ENCODE results near the gene OR8D4. TPM values are rescaled to one million over a fixed set of nuclear protein-coding genes. Genes with fewer than 3 reads are reported as not detected.
"Not testable (repeated sequence)": the region's sequence is repeated elsewhere in the genome, so short reads cannot be mapped to it uniquely, and the experiment has no call there.

The OR8D4 gene
- under 1 TPM in 2 of 4 donors, not detected in 2; 0.09 to 0.20 TPM for total RNA-seq
- not detected for polyA plus RNA-seq
- long read RNA-seq, donor 1: 0 reads
- long read RNA-seq, donor 2: 0 reads
- long read RNA-seq, donor 3, partial matches to known transcripts: 0 of 2 reads
- long read RNA-seq, donor 3, other reads (novel, unspliced or antisense): 2 of 2 reads
- long read RNA-seq, donor 4: 0 reads

GRCh38 chr11:123901867-123902266 is at the start of gene OR8D4:
Gene OR8D4 (plus strand): TSS chr11:123902167. CDS start chr11:123906432, 4,265 bp downstream.
- no peak within 1 kb of the TSS for H3K4me3 ChIP-seq (ENCODE audit: low read length)
- H3K27me3 ChIP-seq (ENCODE audit: control insufficient read depth, insufficient read depth): no peaks in the 10 kb centered on the region
- H3K27ac ChIP-seq (ENCODE audit: low read length): no peak within 1 kb of the TSS
- H3K9me3 ChIP-seq (ENCODE audit: control insufficient read depth, low read length): no peaks in the 10 kb centered on the region
- WGBS: 93% methylated on average over 1 of the region's 1 CpG
- intact Hi-C loops (cut with DNase I): no loop called here
- DNase-seq (no peak), ATAC-seq (no peak)
- H3K4me1 ChIP-seq (ENCODE audit: control insufficient read depth, insufficient read depth, low read length): no peaks in the 10 kb centered on the region

GRCh38 chr11:123852321-123852720 is 49.6 kb upstream of the OR8D4 start:
- no peaks in the 10 kb centered on the region for H3K9me3 ChIP-seq (ENCODE audit: control insufficient read depth, low read length)
- intact Hi-C loops (cut with DNase I): no loop called here
- no peak overlapping the region for H3K27ac ChIP-seq (ENCODE audit: low read length)
- no peak for ATAC-seq
- no peak overlapping the region for H3K4me3 ChIP-seq (ENCODE audit: low read length)
- no peak for DNase-seq
- no peaks in the 10 kb centered on the region for H3K4me1 ChIP-seq (ENCODE audit: control insufficient read depth, insufficient read depth, low read length)
- H3K27me3 ChIP-seq (ENCODE audit: control insufficient read depth, insufficient read depth): no peaks in the 10 kb centered on the region

GRCh38 chr11:123853038-123853437 is 48.9 kb upstream of the OR8D4 start:
- intact Hi-C loops (cut with DNase I): no loop called here
- H3K27me3 ChIP-seq (ENCODE audit: control insufficient read depth, insufficient read depth): no peaks in the 10 kb centered on the region
- WGBS: 96% methylated on average over 2 of the region's 2 CpGs

GRCh38 chr11:123856444-123856843 is 45.5 kb upstream of the OR8D4 start:
- H3K9me3 ChIP-seq (ENCODE audit: control insufficient read depth, low read length): no peaks in the 10 kb centered on the region
- ATAC-seq: no peak
- H3K27me3 ChIP-seq (ENCODE audit: control insufficient read depth, insufficient read depth): no peaks in the 10 kb centered on the region
- H3K27ac ChIP-seq (ENCODE audit: low read length): no peak overlapping the region
- intact Hi-C loops (cut with DNase I): no loop called here
- WGBS: 87% methylated on average over 2 of the region's 2 CpGs
- no peak for DNase-seq
- H3K4me1 ChIP-seq (ENCODE audit: control insufficient read depth, insufficient read depth, low read length): no peaks in the 10 kb centered on the region
- no peak overlapping the region for H3K4me3 ChIP-seq (ENCODE audit: low read length)

More at GRCh38 chr11:123853038-123853437, 48.9 kb upstream of the OR8D4 start:
- Histone ChIP-seq H3K4me3 (ENCODE audit: low read length) (no peak overlapping the region), H3K27ac (ENCODE audit: low read length) (no peak overlapping the region), H3K9me3 (ENCODE audit: control insufficient read depth, low read length) (no peaks in the 10 kb centered on the region), H3K4me1 (ENCODE audit: control insufficient read depth, insufficient read depth, low read length) (no peaks in the 10 kb centered on the region)
- DNase-seq (no peak), ATAC-seq (no peak)

GRCh38 chr11:123859731-123860130 is 42.2 kb upstream of the OR8D4 start:
- Histone ChIP-seq H3K27ac (ENCODE audit: low read length) (no peak overlapping the region), H3K9me3 (ENCODE audit: control insufficient read depth, low read length) (no peaks in the 10 kb centered on the region), H3K27me3 (ENCODE audit: control insufficient read depth, insufficient read depth) (no peaks in the 10 kb centered on the region), H3K4me3 (ENCODE audit: low read length) (no peak overlapping the region), H3K4me1 (ENCODE audit: control insufficient read depth, insufficient read depth, low read length) (no peaks in the 10 kb centered on the region)
- ATAC-seq: no peak
- 55% methylated on average over 2 of the region's 2 CpGs for WGBS
- intact Hi-C loops (cut with DNase I): no loop called here
- no peak for DNase-seq

GRCh38 chr11:123865293-123865692 is 36.7 kb upstream of the OR8D4 start:
- H3K4me1 ChIP-seq (ENCODE audit: control insufficient read depth, insufficient read depth, low read length); H3K4me3 ChIP-seq (ENCODE audit: low read length); ATAC-seq; DNase-seq; H3K9me3 ChIP-seq (ENCODE audit: control insufficient read depth, low read length); H3K27me3 ChIP-seq (ENCODE audit: control insufficient read depth, insufficient read depth); intact Hi-C loops (cut with DNase I); H3K27ac ChIP-seq (ENCODE audit: low read length): not testable (repeated sequence)
- WGBS: 26% methylated on average over 7 of the region's 7 CpGs

- not testable (repeated sequence) for ATAC-seq
- WGBS: 80% methylated on average over 9 of the region's 9 CpGs
Measured at GRCh38 chr11:123867795-123868194, 34.2 kb upstream of the OR8D4 start.

GRCh38 chr11:123880912-123881311 is 21.1 kb upstream of the OR8D4 start:
- ATAC-seq (no peak), DNase-seq (no peak)
- H3K4me1 ChIP-seq (ENCODE audit: control insufficient read depth, insufficient read depth, low read length): no peaks in the 10 kb centered on the region
- 93% methylated on average over 4 of the region's 4 CpGs for WGBS
- H3K27ac ChIP-seq (ENCODE audit: low read length): no peak overlapping the region
- no peak overlapping the region for H3K4me3 ChIP-seq (ENCODE audit: low read length)
- H3K9me3 ChIP-seq (ENCODE audit: control insufficient read depth, low read length): no peaks in the 10 kb centered on the region
- intact Hi-C loops (cut with DNase I): no loop called here
- no peaks in the 10 kb centered on the region for H3K27me3 ChIP-seq (ENCODE audit: control insufficient read depth, insufficient read depth)

More at GRCh38 chr11:123867795-123868194, 34.2 kb upstream of the OR8D4 start:
- intact Hi-C loops (cut with DNase I); DNase-seq; H3K4me1 ChIP-seq (ENCODE audit: control insufficient read depth, insufficient read depth, low read length); H3K27me3 ChIP-seq (ENCODE audit: control insufficient read depth, insufficient read depth); H3K27ac ChIP-seq (ENCODE audit: low read length); H3K4me3 ChIP-seq (ENCODE audit: low read length); H3K9me3 ChIP-seq (ENCODE audit: control insufficient read depth, low read length): not testable (repeated sequence)

GRCh38 chr11:123885570-123885969 is 16.4 kb upstream of the OR8D4 start, which contains the start of gene TMEM225:
Gene TMEM225 (minus strand): TSS chr11:123885670. CDS start chr11:123885425, 245 bp downstream.
- Histone ChIP-seq H3K27ac (ENCODE audit: low read length) (no peak within 1 kb of the TSS), H3K4me1 (ENCODE audit: control insufficient read depth, insufficient read depth, low read length) (no peaks in the 10 kb centered on the region), H3K27me3 (ENCODE audit: control insufficient read depth, insufficient read depth) (no peaks in the 10 kb centered on the region), H3K9me3 (ENCODE audit: control insufficient read depth, low read length) (no peaks in the 10 kb centered on the region), H3K4me3 (ENCODE audit: low read length) (no peak within 1 kb of the TSS)
- DNase-seq: no peak
- intact Hi-C loops (cut with DNase I): no loop called here
- ATAC-seq: no peak
- 84% methylated on average over 3 of the region's 3 CpGs for WGBS

- no peak overlapping the region for H3K27ac ChIP-seq (ENCODE audit: low read length)
- no peaks in the 10 kb centered on the region for H3K4me1 ChIP-seq (ENCODE audit: control insufficient read depth, insufficient read depth, low read length)
- intact Hi-C loops (cut with DNase I): no loop called here
- H3K9me3 ChIP-seq (ENCODE audit: control insufficient read depth, low read length): no peaks in the 10 kb centered on the region
- no peak overlapping the region for H3K4me3 ChIP-seq (ENCODE audit: low read length)
- no peak for ATAC-seq
- H3K27me3 ChIP-seq (ENCODE audit: control insufficient read depth, insufficient read depth): no peaks in the 10 kb centered on the region
- no peak for DNase-seq
Measured at GRCh38 chr11:123892031-123892430, 9.9 kb upstream of the OR8D4 start.

GRCh38 chr11:123899792-123900191 is 2.2 kb upstream of the OR8D4 start:
- Histone ChIP-seq H3K27me3 (ENCODE audit: control insufficient read depth, insufficient read depth) (no peaks in the 10 kb centered on the region), H3K4me3 (ENCODE audit: low read length) (no peak overlapping the region), H3K27ac (ENCODE audit: low read length) (no peak overlapping the region), H3K9me3 (ENCODE audit: control insufficient read depth, low read length) (no peaks in the 10 kb centered on the region), H3K4me1 (ENCODE audit: control insufficient read depth, insufficient read depth, low read length) (no peaks in the 10 kb centered on the region)
- ATAC-seq (no peak), DNase-seq (no peak)
- WGBS: 65% methylated on average over 3 of the region's 3 CpGs
- intact Hi-C loops (cut with DNase I): no loop called here

- no peak overlapping the region for H3K4me3 ChIP-seq (ENCODE audit: low read length)
- intact Hi-C loops (cut with DNase I): no loop called here
- H3K27me3 ChIP-seq (ENCODE audit: control insufficient read depth, insufficient read depth): no peaks in the 10 kb centered on the region
- no peak overlapping the region for H3K27ac ChIP-seq (ENCODE audit: low read length)
- no peak for DNase-seq
- no peaks in the 10 kb centered on the region for H3K9me3 ChIP-seq (ENCODE audit: control insufficient read depth, low read length)
- WGBS: 78% methylated on average over 2 of the region's 2 CpGs
- no peaks in the 10 kb centered on the region for H3K4me1 ChIP-seq (ENCODE audit: control insufficient read depth, insufficient read depth, low read length)
- no peak for ATAC-seq
Measured at GRCh38 chr11:123903932-123904331, 2.0 kb downstream of the OR8D4 start.

All from right cardiac atrium (tissue), 5 donors.